GM12892 (cell line): Measurements from ENCODE around the gene FBLN2.
"Not testable (repeated sequence)": the region's sequence is repeated elsewhere in the genome, so short reads cannot be mapped to it uniquely, and the experiment has no call there.

ENCODE experiments used
- DNase-seq: peaks from one replicate; pipeline ENCODE4 v3.0.0; 2011; ENCODE audit not compliant: insufficient read length
- FAIRE-seq: peaks from 2 replicates; lab custom pipeline; 2011; peaks lifted over from hg19 to GRCh38; lab: Jason Lieb, UNC
- POLR2A ChIP-seq: IDR thresholded peaks from 2 replicates; pipeline ENCODE4 v1.6.1; 2011; ENCODE audit warnings: low read depth, low read length, control low read depth
- POLR2AphosphoS5 ChIP-seq: IDR thresholded peaks from 2 replicates; pipeline ENCODE4 v1.6.1; 2011; ENCODE audit warnings: low read depth, low read length, control low read depth
- TAF1 ChIP-seq: IDR thresholded peaks from 2 replicates; pipeline ENCODE4 v1.6.1; 2011; ENCODE audit warnings: low read depth, mild to moderate bottlenecking, control low read depth, low read length, borderline replicate concordance

Gene FBLN2

DNA sequence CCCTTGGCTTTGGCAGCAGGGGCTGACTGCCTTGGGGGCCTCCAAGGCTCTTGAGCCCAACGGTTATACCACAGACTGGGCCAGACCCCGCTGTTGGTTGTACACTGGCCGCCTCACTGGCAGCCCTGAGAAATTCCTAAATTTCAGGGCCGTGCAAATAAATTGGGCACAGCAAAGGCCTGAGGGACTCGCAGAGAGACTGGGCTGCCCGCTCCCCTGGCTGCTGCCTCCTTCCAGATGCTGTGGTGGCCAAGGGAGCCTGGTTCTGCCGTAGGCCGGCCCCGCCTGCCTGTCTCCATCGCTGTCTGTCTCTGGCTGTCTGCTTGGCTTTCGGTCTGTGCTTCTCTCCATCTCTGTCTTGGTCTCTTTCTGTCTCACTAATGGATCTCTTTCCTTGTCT lies 9.0 kb downstream of the FBLN2 start:
- FAIRE-seq = no peak
- DNase-seq = no peak
- TF ChIP-seq POLR2AphosphoS5 (no peak), POLR2A (no peak), TAF1 (no peak)

DNA sequence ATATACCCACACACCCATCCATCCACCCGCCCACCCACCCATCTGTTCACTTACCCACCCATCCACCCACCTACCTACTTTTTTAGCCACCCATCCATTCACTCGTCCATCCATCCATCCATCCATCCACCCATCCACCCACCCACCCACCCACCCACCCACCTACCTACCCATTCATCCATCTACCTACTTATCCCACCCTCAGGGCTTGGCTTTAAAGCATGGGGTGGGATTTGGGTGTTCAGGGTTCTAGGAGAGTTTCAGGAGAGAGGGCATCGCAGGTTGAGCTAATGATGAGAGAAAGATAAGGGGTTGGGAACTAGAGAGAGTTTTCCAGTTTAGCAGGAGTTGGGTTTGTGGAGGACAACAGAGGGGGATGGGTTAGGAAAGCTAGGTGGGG lies 9.7 kb downstream of the FBLN2 start:
- TF ChIP-seq POLR2A (no peak), TAF1 (no peak), POLR2AphosphoS5 (no peak)
- DNase-seq = no peak
- FAIRE-seq = no peak

DNA sequence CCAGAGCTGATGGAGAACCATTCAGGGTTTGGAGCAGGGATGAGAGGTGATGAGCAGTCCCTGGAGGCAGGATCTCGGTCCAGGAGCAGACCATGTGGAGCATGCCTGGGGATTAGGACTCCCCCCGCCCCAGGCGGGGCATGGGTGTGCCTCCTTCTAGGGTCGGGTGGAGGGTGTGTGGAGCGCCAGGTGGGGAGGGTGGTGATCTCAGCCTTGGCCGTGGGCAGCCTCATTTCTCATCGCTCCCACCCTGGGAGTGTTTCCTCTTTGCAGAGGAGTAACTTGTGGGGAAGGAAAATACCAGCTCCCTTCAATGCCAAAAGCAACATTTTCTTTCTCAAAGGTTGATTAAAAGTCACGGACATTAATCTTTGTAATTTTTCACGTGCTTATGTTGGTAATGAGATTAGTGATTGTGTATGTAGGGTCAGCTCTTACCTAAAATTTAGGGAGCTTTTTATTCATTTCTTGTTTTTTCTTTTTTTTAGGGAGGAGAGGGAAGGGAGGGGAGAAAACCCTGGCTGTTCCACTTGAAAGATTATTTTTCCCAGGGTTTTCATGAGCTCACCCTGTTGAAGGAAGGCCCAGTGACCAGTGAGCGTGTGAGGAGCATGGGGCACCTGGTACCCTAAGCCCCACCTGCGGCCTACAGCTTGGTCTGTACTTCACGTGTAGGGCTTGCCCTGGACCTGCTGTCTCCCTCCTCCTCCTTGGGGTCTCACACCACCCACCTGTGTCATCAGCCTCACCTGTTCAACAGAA lies 11.0 kb downstream of the FBLN2 start:
- FAIRE-seq (no peak), DNase-seq (no peak)
- TF ChIP-seq TAF1 (no peak), POLR2A (no peak), POLR2AphosphoS5 (no peak)

DNA sequence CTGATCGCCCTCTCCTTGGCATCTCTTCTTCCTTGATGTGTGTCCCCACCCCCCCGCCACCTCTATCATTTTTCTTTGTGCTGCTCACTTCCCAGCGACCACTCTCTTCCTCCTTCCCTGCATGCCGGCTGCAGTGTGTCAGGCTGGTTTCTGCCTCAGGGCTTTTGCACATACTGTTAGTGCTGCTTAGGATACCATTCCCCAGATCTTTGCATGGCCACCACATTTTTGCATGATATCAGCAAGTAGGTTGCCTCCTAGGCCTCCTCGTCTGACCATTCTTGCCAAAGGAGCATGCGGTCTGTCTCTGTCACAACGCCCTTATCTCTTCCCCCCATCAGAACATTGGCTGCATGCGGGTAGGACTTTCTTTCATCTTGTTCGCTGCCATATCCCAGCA lies 12.5 kb downstream of the FBLN2 start:
- DNase-seq = no peak
- FAIRE-seq = no peak
- no peak for TF ChIP-seq TAF1
- no peak for TF ChIP-seq POLR2A
- TF ChIP-seq POLR2AphosphoS5 = no peak

DNA sequence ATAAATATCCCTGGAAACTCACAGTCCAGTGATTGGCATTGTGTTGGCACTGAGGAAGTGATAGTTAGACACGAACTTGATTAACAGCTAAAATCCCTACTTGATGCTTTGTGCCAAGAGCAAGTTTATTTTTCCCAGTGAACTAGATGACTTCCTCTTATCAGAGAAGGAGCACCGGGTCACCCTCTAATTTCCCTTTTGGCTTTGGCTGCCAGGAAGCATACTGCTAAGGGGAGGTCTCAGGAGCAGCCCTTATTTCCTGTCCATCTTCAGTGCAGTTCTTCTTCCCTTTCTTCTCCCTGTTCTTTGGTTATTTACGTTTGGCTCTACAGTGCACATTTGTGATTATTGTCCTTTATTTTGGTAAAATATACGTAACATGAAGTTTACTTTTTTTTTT lies 13.0 kb downstream of the FBLN2 start:
- TF ChIP-seq TAF1 = no peak
- no peak for TF ChIP-seq POLR2A
- no peak for TF ChIP-seq POLR2AphosphoS5
- DNase-seq (no peak), FAIRE-seq (no peak)

DNA sequence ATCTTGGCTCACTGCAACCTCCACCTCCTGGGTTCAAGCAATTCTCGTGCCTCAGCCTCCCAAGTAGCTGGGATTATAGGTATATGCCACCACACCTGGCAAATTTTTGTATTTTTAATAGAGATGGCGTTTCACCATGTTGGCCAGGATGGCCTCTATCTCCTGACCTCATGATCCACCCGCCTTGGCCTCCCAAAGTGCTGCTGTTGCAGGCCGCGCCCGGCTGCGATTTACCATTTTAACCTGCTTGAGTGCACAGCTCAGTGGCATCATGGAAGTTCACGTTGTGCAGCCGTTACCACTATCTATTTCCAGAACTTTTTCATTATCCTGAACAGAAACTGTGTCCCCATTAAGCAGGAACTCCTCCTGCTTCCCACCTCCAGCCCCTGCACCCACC lies 13.5 kb downstream of the FBLN2 start:
- DNase-seq, FAIRE-seq: not testable (repeated sequence)

DNA sequence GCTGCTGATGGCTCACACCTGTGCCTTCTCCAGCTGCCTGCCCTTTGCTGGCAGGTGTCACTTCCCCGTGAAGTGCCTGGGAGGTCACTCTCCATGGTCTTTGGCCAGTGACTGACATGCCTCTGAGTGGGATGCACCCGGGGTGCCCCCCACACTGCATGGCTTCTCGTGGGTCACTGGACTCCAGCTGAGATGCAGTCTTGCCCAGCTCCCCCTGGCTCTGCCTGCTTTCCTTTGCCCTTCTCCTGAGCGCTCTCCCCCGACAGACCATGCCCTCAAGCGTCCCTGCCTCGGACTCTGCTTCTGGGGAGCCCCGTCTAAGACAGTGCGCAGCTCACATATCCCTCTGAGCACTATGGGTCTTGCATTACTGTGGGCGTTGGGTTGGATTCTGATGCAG lies 14.4 kb downstream of the FBLN2 start:
- no peak for DNase-seq
- no peak for FAIRE-seq
- no peak for TF ChIP-seq POLR2AphosphoS5
- no peak for TF ChIP-seq POLR2A
- no peak for TF ChIP-seq TAF1

DNA sequence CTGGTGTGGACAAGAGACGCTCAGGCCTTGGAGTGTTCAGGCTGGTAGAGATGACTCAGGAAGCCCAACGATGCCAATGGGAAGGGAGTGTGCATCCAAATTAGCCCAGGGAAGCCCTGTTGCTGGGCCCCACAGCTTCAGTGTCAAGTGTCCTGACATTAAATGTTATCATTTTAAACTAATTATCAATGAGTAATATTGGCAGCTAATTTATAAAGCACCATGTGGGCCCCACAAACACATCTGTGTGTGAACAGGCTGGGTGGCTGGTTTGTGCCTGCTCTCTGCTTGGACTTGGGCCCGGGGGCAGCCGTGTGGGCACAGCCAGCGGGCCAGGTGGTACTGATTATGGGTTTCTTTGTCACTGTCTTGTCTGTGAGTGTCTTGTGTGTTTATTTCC lies 15.0 kb downstream of the FBLN2 start:
- DNase-seq = no peak
- TF ChIP-seq POLR2AphosphoS5 (no peak), POLR2A (no peak), TAF1 (no peak)
- no peak for FAIRE-seq

DNA sequence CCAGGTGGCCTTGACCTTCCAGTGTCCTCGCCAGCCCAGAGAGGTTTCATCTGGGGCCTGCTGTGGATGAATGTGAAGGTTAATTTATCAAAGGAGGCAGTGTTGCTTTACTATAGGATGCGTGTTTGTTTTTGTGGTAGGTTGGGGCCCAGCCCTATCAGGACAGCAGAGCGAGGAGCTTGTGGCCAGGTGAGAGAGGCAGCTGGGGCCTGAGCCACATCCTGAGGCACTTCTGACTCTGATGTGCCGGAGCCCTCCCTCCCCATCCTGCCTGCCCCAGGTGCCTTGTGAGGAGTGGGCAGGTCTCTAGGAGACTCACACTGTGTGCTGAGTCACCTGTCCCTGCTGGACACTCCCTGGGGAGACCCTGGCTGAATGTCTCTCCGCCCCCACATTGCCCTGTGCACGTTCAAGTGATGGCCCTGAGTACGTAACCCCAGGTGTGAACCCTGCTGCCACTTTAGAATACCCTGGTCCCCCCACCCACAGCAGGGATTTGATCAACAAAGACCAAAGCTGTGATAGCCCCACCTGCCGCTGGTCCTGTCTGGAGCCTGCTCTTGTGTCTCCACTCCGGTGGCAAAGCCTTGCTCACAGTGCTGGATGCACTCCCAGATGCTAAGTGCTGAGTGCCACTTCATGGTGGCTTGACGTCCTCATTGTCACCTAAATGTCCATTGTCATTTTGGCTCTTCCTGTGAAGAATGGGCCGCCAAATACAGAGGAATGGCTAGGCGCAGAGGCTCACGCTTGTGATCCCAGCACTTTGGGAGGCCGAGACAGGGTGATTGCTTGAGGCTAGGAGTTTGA lies 16.0 kb downstream of the FBLN2 start:
- no peak for TF ChIP-seq POLR2AphosphoS5
- DNase-seq (no peak), FAIRE-seq (no peak)

DNA sequence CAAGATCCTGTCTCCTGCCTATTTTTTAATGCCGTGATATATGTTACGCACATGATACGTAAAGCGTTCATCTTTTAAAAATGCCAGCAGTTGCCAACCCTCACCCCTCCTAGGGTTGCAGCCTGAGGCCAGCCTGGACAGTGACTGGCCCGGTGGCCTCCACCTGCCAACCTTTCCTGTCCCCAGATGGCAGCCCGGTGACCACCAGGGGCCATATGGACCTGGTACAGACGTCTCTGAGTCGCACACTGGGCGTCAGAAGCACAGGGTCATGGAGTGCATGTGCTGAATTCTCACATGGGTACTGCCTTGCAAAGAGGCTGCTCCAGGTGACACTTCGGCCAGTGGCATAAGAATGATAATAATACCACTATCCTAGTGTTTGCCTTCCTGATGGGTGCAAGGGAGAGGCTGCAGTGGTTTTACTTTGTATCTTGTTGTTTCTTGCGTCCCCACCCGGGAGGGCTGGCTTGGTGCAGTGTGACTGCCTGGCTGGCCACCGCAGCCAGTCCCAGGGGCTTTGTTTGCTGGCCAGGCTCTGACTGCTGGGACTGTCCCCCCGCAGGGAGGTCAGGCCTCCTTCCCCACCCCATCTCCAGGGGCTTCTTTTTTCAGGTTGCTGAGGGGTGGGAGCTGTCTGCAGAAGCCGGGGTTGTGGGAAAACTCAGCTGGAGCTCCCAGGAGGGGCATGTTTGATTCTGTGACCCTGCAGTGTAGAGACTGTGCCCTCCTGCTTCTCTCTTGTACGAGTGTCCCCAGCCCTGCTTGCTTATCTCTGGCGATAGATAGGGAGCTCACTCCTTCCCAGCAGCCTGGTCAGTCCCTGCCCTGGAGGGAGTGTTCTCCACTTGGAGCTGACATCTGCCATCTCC lies 16.9 kb downstream of the FBLN2 start:
- DNase-seq (no peak), FAIRE-seq (no peak)
- no peak for TF ChIP-seq TAF1
- TF ChIP-seq POLR2AphosphoS5 = no peak

DNA sequence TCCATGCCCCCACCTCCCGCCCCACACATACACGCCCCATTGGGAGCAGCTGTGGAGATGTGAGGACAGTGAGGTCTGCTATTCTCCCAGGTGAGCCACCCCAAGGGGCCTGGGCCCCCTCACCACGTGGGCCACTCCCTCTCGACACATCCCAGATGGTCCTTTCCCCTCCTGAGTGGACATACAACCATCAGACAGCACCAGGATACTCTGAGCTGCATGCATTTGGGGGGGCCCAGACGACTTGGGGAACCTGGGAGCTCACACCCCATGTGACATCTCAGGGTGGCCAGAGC lies 17.5 kb downstream of the FBLN2 start:
- DNase-seq (no peak), FAIRE-seq (no peak)
- TF ChIP-seq TAF1 (no peak), POLR2AphosphoS5 (no peak), POLR2A (no peak)
